IMR-90 (cell line): Measurements from ENCODE around the gene GABRB3. TPM values are rescaled to one million over a fixed set of nuclear protein-coding genes. Genes with fewer than 3 reads are reported as not detected.

Experiments used
- ATAC-seq: fragments of 200-7000 bp; cut with Tn5 transposase; 2 replicates; pipeline ENCODE4 v1.9.1; 2020; ENCODE audit warnings: low read depth, mild to moderate bottlenecking, moderate library complexity
- BruUV-seq: library from RNA; stranded (reverse); fragments of 400-500 nt; replicated peaks from 2 replicates; lab custom pipeline; 2021; lab: Mats Ljungman, UMichigan
- CTCF ChIA-PET: fragments of 300-600 bp; formaldehyde crosslinking; extraction: SDS; loops from one replicate; lab custom pipeline; 2021; ENCODE audit warnings: antibody characterized with exemption; lab: Yijun Ruan, JAX
- POLR2A ChIA-PET: fragments of 300-600 bp; sonication (Branson Sonifier 250); formaldehyde crosslinking; loops from one replicate; lab custom pipeline; 2022; ENCODE audit warnings: antibody characterized with exemption; ENCODE audit not compliant: unreplicated experiment; lab: Charles Lee
- DNase-seq: peaks from one replicate; pipeline ENCODE4 v3.0.0; 2013
- H2AFZ ChIP-seq: replicated peaks from 2 replicates; pipeline ENCODE3; 2013; ENCODE audit warnings: low read length, mild to moderate bottlenecking; ENCODE audit not compliant: poor library complexity
- H2AK5ac ChIP-seq: 2 replicates; pipeline ENCODE4 v1.6.1; 2013; ENCODE audit warnings: low read depth, low read length, inconsistent platforms
- H2AK9ac ChIP-seq: replicated peaks from 2 replicates; pipeline ENCODE3; 2013; ENCODE audit warnings: mild to moderate bottlenecking, low read depth, low read length, moderate library complexity; ENCODE audit not compliant: poor library complexity
- H2BK120ac ChIP-seq: 2 replicates; pipeline ENCODE4 v1.6.1; 2013; ENCODE audit warnings: low read depth, low read length, inconsistent platforms
- H2BK15ac ChIP-seq: 3 replicates; pipeline ENCODE4 v1.6.1; 2013; ENCODE audit warnings: low read depth, low read length, inconsistent platforms
- H2BK20ac ChIP-seq: 2 replicates; pipeline ENCODE4 v1.6.1; 2013; ENCODE audit warnings: low read depth, mild to moderate bottlenecking, inconsistent platforms, low read length, moderate library complexity
- H2BK5ac ChIP-seq: 2 replicates; pipeline ENCODE4 v1.6.1; 2013; ENCODE audit warnings: mild to moderate bottlenecking, low read depth, low read length, inconsistent platforms; ENCODE audit not compliant: poor library complexity, severe bottlenecking
- H3K14ac ChIP-seq: replicated peaks from 2 replicates; pipeline ENCODE4 v1.6.1; 2013; ENCODE audit warnings: low read depth, low read length, inconsistent platforms
- H3K18ac ChIP-seq: 2 replicates; pipeline ENCODE4 v1.6.1; 2013; ENCODE audit warnings: low read depth, low read length, control low read depth
- H3K23ac ChIP-seq: 2 replicates; pipeline ENCODE4 v1.6.1; 2013; ENCODE audit warnings: low read depth, low read length, inconsistent platforms
- H3K27ac ChIP-seq: 2 replicates; pipeline ENCODE4 v1.5.1; 2013; ENCODE audit warnings: mild to moderate bottlenecking, control low read depth, low read length; ENCODE audit not compliant: insufficient read depth
- H3K27me3 ChIP-seq: 2 replicates; pipeline ENCODE4 v1.6.1; 2013; ENCODE audit warnings: low read length; ENCODE audit not compliant: control insufficient read depth, insufficient read depth
- H3K36me3 ChIP-seq: 2 replicates; pipeline ENCODE4 v1.6.1; 2013; ENCODE audit warnings: low read length, mixed read lengths; ENCODE audit not compliant: control insufficient read depth, insufficient read depth
- H3K4ac ChIP-seq: 2 replicates; pipeline ENCODE4 v1.6.1; 2013; ENCODE audit warnings: low read depth, low read length, inconsistent platforms
- H3K4me1 ChIP-seq: 2 replicates; pipeline ENCODE4 v1.6.1; 2013; ENCODE audit warnings: low read length, mixed read lengths; ENCODE audit not compliant: control insufficient read depth, insufficient read depth
- H3K4me2 ChIP-seq: 2 replicates; pipeline ENCODE4 v1.6.1; 2013; ENCODE audit warnings: low read depth, mild to moderate bottlenecking, control low read depth, low read length, moderate library complexity
- H3K4me3 ChIP-seq: 2 replicates; pipeline ENCODE4 v1.5.1; 2013; ENCODE audit warnings: low read depth, mild to moderate bottlenecking, control low read depth, low read length, moderate library complexity; ENCODE audit not compliant: insufficient read depth
- H3K56ac ChIP-seq: 2 replicates; pipeline ENCODE4 v1.6.1; 2013; ENCODE audit warnings: low read length, inconsistent platforms; ENCODE audit not compliant: insufficient read depth; ENCODE audit errors: extremely low read depth
- H3K79me1 ChIP-seq, 2 experiments: 2 replicates each; pipeline ENCODE4 v1.6.1; 2013; ENCODE audit warnings: low read length in 2 of 2, inconsistent platforms in 1 of 2, low read depth in 1 of 2
- H3K9ac ChIP-seq: 2 replicates; pipeline ENCODE4 v1.6.1; 2013; ENCODE audit warnings: low read depth, low read length, control low read depth
- H3K9me1 ChIP-seq: 2 replicates; pipeline ENCODE4 v1.6.1; 2013; ENCODE audit warnings: low read length, inconsistent platforms; ENCODE audit not compliant: insufficient read depth
- H3K9me3 ChIP-seq: 2 replicates; pipeline ENCODE4 v1.6.1; 2013; ENCODE audit warnings: low read length; ENCODE audit not compliant: control insufficient read depth, insufficient read depth
- H4K20me1 ChIP-seq: 2 replicates; pipeline ENCODE4 v1.6.1; 2013; ENCODE audit warnings: low read length, inconsistent platforms; ENCODE audit not compliant: insufficient read depth
- H4K5ac ChIP-seq: 2 replicates; pipeline ENCODE4 v1.6.1; 2013; ENCODE audit warnings: mild to moderate bottlenecking, low read depth, low read length, control low read depth
- H4K8ac ChIP-seq, 2 experiments: 2 replicates each; pipeline ENCODE4 v1.6.1; 2013; ENCODE audit warnings: low read depth in 2 of 2, low read length in 2 of 2, control low read depth in 1 of 2, inconsistent platforms in 1 of 2
- H4K91ac ChIP-seq: 2 replicates; pipeline ENCODE4 v1.6.1; 2013; ENCODE audit warnings: low read depth, low read length, inconsistent platforms; ENCODE audit not compliant: insufficient read depth
- MAFK ChIP-seq: IDR thresholded peaks from 2 replicates; pipeline ENCODE4 v1.6.1; 2012; ENCODE audit warnings: low read depth, low read length, improper control_type of control experiment
- MXI1 ChIP-seq: IDR thresholded peaks from 2 replicates; pipeline ENCODE4 v1.6.1; 2012; ENCODE audit warnings: low read depth, mild to moderate bottlenecking, low read length, moderate library complexity, borderline replicate concordance
- RFX5 ChIP-seq: IDR thresholded peaks from 2 replicates; pipeline ENCODE4 v1.8.0; 2012; ENCODE audit warnings: low read depth, mild to moderate bottlenecking, low read length, moderate library complexity
- WGBS, 2 experiments: methylation state at CpG; one replicate each; pipeline versions ENCODE4 v1.1.5 to v1.1.7; 2013; ENCODE audit warnings: missing lambda C conversion rate in 2 of 2; ENCODE audit not compliant: insufficient read length in 1 of 2; ENCODE audit errors: extremely low coverage in 2 of 2; 5-methylcytosine and 5-hydroxymethylcytosine counted together
- dilution Hi-C: fragments of 300-500 bp; cut with HindIII; formaldehyde crosslinking; loops from one replicate; pipeline ENCODE4 v1.14.3; 2018; ENCODE audit warnings: low sequenced_read_pairs; ENCODE audit not compliant: unreplicated experiment
- in situ Hi-C: fragments of 300-500 bp; cut with MboI; formaldehyde crosslinking; loops from 3 replicates; pipeline ENCODE4 v1.14.3; 2019; ENCODE audit warnings: low sequenced_read_pairs, inconsistent platforms, mixed read lengths
- intact Hi-C: fragments of 100-400 bp; cut with micrococcal nuclease; formaldehyde crosslinking; loops from 2 replicates; pipeline ENCODE4 v1.10.0; 2022
- polyA plus RNA-seq, 3 experiments: library from polyadenylated mRNA; depleted of rRNA; stranded (reverse); fragments of >200 nt; gene quantifications; 2 replicates each; pipeline ENCODE4 v1.2.3, GENCODE V29; 2012; ENCODE audit warnings: low replicate concordance in 1 of 3
- total RNA-seq: library from RNA; depleted of rRNA; stranded (reverse); fragments of >200 nt; gene quantifications from 2 replicates; pipeline ENCODE4 v1.2.3, GENCODE V29; 2012
- TF ChIP-seq, protein P1 (sequence below): fragments of 150-350 bp; IDR thresholded peaks from 2 replicates; pipeline ENCODE4 v1.6.1; 2017; ENCODE audit warnings: mild to moderate bottlenecking, antibody characterized with exemption, low read length, low read depth

The GABRB3 gene
- total and polyA plus RNA-seq, 2 of the 4 experiments (the other 2 are of a cell fraction), result 0.36 to 0.54 TPM

DNA sequence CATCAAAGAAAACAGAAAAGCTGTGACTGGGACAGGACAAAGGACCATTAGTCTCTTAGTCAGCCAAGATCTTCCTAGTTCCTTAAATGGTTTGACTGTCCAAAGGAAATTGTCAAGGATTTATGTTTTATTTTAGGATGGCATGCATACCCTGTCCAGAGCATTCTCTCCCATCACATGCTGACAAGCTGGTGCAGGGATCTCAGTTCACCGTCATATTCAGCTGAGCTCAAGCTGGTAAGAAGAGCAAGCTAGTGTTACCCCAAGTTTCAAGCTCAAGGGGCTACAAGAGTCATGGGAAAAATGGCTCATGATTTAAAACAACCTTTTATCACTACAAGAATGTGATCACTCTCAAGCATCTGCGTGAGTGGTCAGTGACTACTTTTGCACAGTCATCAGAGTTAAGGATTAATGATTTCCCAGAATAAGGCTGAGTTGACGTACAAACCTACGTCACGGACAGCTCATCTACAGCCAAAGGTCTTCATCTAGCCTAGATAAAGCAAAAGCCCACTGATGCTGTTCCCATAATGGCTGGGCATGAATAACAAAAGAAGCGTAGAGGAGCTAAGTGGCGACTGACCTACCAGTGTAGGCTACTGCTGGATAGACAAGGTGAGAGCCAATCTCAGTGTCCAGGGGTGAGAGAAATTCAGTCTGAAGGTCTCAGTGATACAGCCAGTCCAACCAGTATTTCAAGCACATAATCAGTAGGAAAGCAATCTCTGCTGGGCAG is 157.5 kb downstream of the GABRB3 start:
- Histone ChIP-seq H2AK5ac (no peak overlapping the region), H3K79me1 (no peaks in the 10 kb centered on the region), H4K8ac (no peak overlapping the region), H3K4ac (no peak overlapping the region), H3K27ac (no peak overlapping the region), H2AFZ (no peak overlapping the region), H2BK5ac (no peak overlapping the region), H3K14ac (no peak overlapping the region), H2BK20ac (no peak overlapping the region), H3K56ac (no peak overlapping the region), H3K36me3 (no peaks in the 10 kb centered on the region), H4K5ac (no peak overlapping the region), H3K4me1 (no peaks in the 10 kb centered on the region), H3K9ac (no peak overlapping the region), H3K27me3 (no peaks in the 10 kb centered on the region), H3K4me2 (no peak overlapping the region), H3K18ac (no peak overlapping the region), H2BK15ac (no peak overlapping the region), H4K20me1 (no peaks in the 10 kb centered on the region), H4K91ac (no peak overlapping the region), H3K9me1 (no peaks in the 10 kb centered on the region), H2BK120ac (no peak overlapping the region), H3K23ac (no peak overlapping the region), H2AK9ac (no peak overlapping the region), H3K4me3 (no peak overlapping the region), H3K9me3 (peaks cover 14% of the 10 kb centered on the region)
- no CpG with 5 or more reads among the region's 7 CpGs for WGBS, 2 experiments
- ChIA-PET POLR2A (interaction anchor here (0.7 kb wide), 1 partner anchor 598 kb away, joined by 4 read pairs; no protein-coding TSS in a partner anchor), CTCF (no interaction called here)
- in situ Hi-C loops, result no loop called here
- dilution Hi-C loops, result no loop called here
- no TSS peak for BruUV-seq
- DNase-seq (no peak), ATAC-seq (no peak)
- TF ChIP-seq MXI1 (no peak), RFX5 (no peak), MAFK (no peak)
- TF ChIP-seq, protein P1, sequence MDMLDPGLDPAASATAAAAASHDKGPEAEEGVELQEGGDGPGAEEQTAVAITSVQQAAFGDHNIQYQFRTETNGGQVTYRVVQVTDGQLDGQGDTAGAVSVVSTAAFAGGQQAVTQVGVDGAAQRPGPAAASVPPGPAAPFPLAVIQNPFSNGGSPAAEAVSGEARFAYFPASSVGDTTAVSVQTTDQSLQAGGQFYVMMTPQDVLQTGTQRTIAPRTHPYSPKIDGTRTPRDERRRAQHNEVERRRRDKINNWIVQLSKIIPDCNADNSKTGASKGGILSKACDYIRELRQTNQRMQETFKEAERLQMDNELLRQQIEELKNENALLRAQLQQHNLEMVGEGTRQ, result no peak
- intact Hi-C loops, result no loop called here
